GM18873 (cell line): ENCODE data around the gene L3MBTL1.
"Not testable (repeated sequence)": the region's sequence is repeated elsewhere in the genome, so short reads cannot be mapped to it uniquely, and the experiment has no call there.

Source experiments
- ATAC-seq: cut with Tn5 transposase; IDR thresholded peaks from one replicate; pipeline ENCODE4 v1.9.1; 2021; ENCODE audit warnings: mild to moderate bottlenecking, moderate library complexity, moderate number of reproducible peaks; ENCODE audit not compliant: unreplicated experiment, low FRiP score

The L3MBTL1 gene

GRCh38 chr20:43583982-43584432 is 76.5 kb downstream of the L3MBTL1 start:
- no peak for ATAC-seq

GRCh38 chr20:43584448-43585136 is 77.1 kb downstream of the L3MBTL1 start:
- ATAC-seq = no peak

GRCh38 chr20:43586641-43587040 is 79.1 kb downstream of the L3MBTL1 start:
- no peak for ATAC-seq

- ATAC-seq = not testable (repeated sequence)
Observed at GRCh38 chr20:43588526-43588925, 81.0 kb downstream of the L3MBTL1 start.

GRCh38 chr20:43590036-43590391 is 82.5 kb downstream of the L3MBTL1 start:
- ATAC-seq = no peak

- peak; percentile 91 for ATAC-seq
Observed at GRCh38 chr20:43590392-43591303, 83.2 kb downstream of the L3MBTL1 start, which contains the start of gene IFT52. Gene IFT52 (plus strand): TSS chr20:43590937. CDS start chr20:43594699, 3,762 bp downstream.
